AG10803 (cell line): ENCODE measurements around the gene C1orf50.

ENCODE experiments used
- DNase-seq: peaks from one replicate; pipeline ENCODE4 v3.0.0; 2010; ENCODE audit warnings: low read depth
- H3K4me3 ChIP-seq: 2 replicates; pipeline ENCODE4 v1.5.1; 2011; ENCODE audit warnings: mild to moderate bottlenecking, low read length, control low read depth
- CTCF ChIP-seq: conservative IDR thresholded peaks from 2 replicates; pipeline ENCODE4 v1.5.1; 2011; ENCODE audit warnings: mild to moderate bottlenecking, low read length, control low read depth, inconsistent platforms

Gene C1orf50

GRCh38 chr1:42817976-42818375, 50.9 kb downstream of the C1orf50 start:
- no peak for DNase-seq
- peak overlapping the region; percentile 67 for H3K4me3 ChIP-seq
- TF ChIP-seq CTCF: no peak

- no peak for DNase-seq
- H3K4me3 ChIP-seq: no peak overlapping the region
- TF ChIP-seq CTCF: no peak
Observed at GRCh38 chr1:42820813-42821212, 53.8 kb downstream of the C1orf50 start.

GRCh38 chr1:42821690-42822089, 54.6 kb downstream of the C1orf50 start:
- DNase-seq: no peak
- no peak for TF ChIP-seq CTCF
- no peak overlapping the region for H3K4me3 ChIP-seq

GRCh38 chr1:42822800-42823392, 55.8 kb downstream of the C1orf50 start:
- DNase-seq: peak; percentile 75

GRCh38 chr1:42824481-42825035, 57.5 kb downstream of the C1orf50 start:
- no peak for TF ChIP-seq CTCF

More at GRCh38 chr1:42822800-42823392, 55.8 kb downstream of the C1orf50 start:
- no peak for TF ChIP-seq CTCF
- no peak overlapping the region for H3K4me3 ChIP-seq

GRCh38 chr1:42825036-42825851, 58.2 kb downstream of the C1orf50 start:
- H3K4me3 ChIP-seq: no peak overlapping the region
- no peak for DNase-seq
- TF ChIP-seq CTCF: no peak

More at GRCh38 chr1:42824481-42825035, 57.5 kb downstream of the C1orf50 start:
- DNase-seq: no peak
- no peak overlapping the region for H3K4me3 ChIP-seq
